ENCODE results near the gene SMARCA2.

Gene SMARCA2

DNA sequence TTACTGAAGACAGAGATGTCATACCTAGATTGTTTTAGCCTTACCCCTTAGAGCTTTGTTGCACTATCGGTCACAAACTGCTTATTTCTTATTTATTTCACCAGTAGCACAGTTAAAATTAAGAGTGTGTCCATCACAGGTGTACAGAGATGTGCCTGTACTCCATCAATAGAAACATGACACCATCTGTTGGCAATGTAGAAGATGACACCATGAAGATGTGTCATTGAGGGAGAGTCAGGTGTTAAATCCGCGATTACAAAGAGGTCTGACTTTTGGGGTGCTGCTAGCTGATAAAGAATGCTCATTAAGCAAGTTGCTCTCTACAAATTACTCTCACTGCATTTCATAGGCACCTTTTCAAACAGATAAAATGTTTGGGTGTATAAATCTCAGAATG is 164.4 kb downstream of the SMARCA2 start:
- TF ChIP-seq, protein P1, sequence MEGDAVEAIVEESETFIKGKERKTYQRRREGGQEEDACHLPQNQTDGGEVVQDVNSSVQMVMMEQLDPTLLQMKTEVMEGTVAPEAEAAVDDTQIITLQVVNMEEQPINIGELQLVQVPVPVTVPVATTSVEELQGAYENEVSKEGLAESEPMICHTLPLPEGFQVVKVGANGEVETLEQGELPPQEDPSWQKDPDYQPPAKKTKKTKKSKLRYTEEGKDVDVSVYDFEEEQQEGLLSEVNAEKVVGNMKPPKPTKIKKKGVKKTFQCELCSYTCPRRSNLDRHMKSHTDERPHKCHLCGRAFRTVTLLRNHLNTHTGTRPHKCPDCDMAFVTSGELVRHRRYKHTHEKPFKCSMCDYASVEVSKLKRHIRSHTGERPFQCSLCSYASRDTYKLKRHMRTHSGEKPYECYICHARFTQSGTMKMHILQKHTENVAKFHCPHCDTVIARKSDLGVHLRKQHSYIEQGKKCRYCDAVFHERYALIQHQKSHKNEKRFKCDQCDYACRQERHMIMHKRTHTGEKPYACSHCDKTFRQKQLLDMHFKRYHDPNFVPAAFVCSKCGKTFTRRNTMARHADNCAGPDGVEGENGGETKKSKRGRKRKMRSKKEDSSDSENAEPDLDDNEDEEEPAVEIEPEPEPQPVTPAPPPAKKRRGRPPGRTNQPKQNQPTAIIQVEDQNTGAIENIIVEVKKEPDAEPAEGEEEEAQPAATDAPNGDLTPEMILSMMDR (IDR thresholded peaks at IDR 0.05) = no peak
- H3K27me3 ChIP-seq = no peaks in the 10 kb centered on the region
- no peak for DNase-seq
- no peaks in the 10 kb centered on the region for H3K4me1 ChIP-seq
- H3K27ac ChIP-seq = no peak overlapping the region
- no peaks in the 10 kb centered on the region for H3K9me3 ChIP-seq
- no peak overlapping the region for H3K4me3 ChIP-seq
- H3K36me3 ChIP-seq = peaks cover 12 to 24% (median 13%) of the 10 kb centered on the region in 3 donors
- intact Hi-C loops (cut with DNase I; ENCODE audit: low total_unique reads) = loop anchor here (10.0 kb wide), 1 partner anchor 55 kb away; no protein-coding TSS in a partner anchor

DNA sequence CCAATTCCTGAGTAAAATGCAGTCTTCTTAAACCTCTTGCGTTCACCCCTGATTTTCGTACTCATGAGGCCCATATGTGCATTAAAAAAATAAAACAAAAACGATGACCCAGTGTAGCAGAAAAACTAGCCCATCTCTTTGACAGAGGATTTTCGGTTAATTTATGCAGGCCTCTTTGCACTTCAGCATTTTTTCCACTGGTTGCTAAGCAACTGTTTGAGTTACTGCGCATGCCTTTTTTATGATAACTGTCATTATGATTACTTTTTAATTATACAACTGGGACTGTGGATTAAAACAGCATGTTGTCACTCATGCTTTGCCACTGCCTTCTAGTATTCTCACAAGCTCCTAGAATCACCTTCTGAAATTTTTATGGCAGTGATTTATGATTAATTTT is 165.0 kb downstream of the SMARCA2 start:
- Histone ChIP-seq H3K27ac (no peak overlapping the region), H3K9me3 (no peaks in the 10 kb centered on the region), H3K4me3 (no peak overlapping the region), H3K27me3 (no peaks in the 10 kb centered on the region), H3K36me3 (peaks cover 13 to 30% (median 14%) of the 10 kb centered on the region in 3 donors), H3K4me1 (no peaks in the 10 kb centered on the region)
- no peak for DNase-seq
- intact Hi-C loops (cut with DNase I; ENCODE audit: low total_unique reads) = loop anchor here (10.0 kb wide), 1 partner anchor 45 kb away; no protein-coding TSS in a partner anchor
- TF ChIP-seq, protein P1 (IDR thresholded peaks at IDR 0.05) = no peak

DNA sequence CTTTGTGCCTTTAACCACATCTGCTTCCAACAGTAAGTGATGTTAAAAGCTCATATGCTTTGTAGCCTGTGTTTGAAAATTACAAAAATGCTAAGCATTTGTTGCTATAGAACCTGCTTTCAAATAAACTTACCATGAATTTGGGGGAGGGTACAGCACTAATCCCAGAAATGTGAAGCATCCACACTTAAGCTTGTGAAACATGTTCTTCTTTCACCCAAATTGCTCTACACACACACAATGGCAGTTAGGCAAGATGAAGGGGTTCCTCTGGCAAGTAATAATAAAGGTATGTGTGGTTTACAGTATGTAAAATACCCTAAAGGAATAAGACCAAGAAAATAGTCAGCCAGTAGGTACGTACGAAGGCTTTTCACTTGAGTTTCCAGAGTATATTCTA is 165.6 kb downstream of the SMARCA2 start:
- no peak for DNase-seq
- Histone ChIP-seq H3K4me3 (no peak overlapping the region), H3K4me1 (no peaks in the 10 kb centered on the region), H3K27ac (no peak overlapping the region), H3K36me3 (peaks cover 13 to 36% (median 20%) of the 10 kb centered on the region in 3 donors), H3K27me3 (no peaks in the 10 kb centered on the region), H3K9me3 (no peaks in the 10 kb centered on the region)
- TF ChIP-seq, protein P1 (IDR thresholded peaks at IDR 0.05) = no peak
- intact Hi-C loops (cut with DNase I; ENCODE audit: low total_unique reads) = loop anchor here (10.0 kb wide), 1 partner anchor 46 kb away; no protein-coding TSS in a partner anchor

DNA sequence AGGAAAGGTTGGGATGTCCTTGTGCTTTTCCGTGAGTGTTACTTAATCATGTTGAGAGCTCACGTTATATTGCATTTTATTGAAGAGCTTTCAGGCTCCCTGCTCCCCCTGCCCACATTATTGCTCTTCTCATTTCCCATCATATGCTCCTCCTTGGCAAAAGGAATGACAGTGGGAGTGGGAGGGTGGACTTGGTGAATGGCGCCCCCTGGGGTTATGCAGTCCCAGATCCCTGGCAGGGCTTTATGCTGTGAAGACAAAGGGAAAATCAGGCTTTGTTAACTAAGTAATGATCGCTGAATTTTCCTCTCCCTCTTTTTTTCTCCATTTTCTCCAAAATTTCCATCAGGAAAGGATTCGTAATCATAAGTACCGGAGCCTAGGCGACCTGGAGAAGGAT is 166.6 kb downstream of the SMARCA2 start:
- TF ChIP-seq, protein P1 (IDR thresholded peaks at IDR 0.05) = peak; percentile 35 to 41
- DNase-seq = no peak
- Histone ChIP-seq H3K4me1 (no peaks in the 10 kb centered on the region), H3K27ac (no peak overlapping the region), H3K27me3 (no peaks in the 10 kb centered on the region), H3K9me3 (no peaks in the 10 kb centered on the region), H3K4me3 (no peak overlapping the region), H3K36me3 (peaks cover 23 to 46% (median 31%) of the 10 kb centered on the region in 3 donors)
- intact Hi-C loops (cut with DNase I; ENCODE audit: low total_unique reads) = loop anchor here (10.0 kb wide), 1 partner anchor 47 kb away; no protein-coding TSS in a partner anchor

DNA sequence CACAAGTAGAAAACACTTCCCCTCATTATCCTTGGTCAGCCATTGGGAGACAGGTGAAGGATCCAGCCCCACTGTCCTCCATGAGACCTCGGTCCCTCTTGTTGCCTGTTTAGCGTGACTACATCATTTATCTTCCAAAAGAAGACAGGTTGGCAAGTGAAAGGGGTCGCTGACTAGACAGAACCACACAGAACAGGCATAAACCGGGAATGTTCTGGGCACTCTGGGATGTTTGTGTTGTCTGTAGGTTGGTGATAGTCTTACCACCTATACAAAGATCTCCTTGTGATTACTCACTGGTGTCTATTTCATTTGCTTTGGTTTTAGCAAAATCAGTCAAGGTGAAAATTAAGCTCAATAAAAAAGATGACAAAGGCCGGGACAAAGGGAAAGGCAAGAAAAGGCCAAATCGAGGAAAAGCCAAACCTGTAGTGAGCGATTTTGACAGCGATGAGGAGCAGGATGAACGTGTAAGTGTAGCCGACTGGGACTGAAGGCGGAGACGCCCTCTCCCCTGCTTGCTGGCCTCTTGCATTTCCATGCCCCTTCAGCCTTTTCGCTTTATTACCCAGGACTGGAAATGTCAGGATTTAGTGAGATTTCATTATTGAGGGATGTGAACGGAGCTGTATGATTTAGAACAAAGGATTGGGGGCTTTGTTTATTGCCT is 175.9 kb downstream of the SMARCA2 start:
- Histone ChIP-seq H3K4me3 (no peak overlapping the region), H3K36me3 (peaks cover 29 to 82% (median 52%) of the 10 kb centered on the region in 3 donors), H3K4me1 (no peaks in the 10 kb centered on the region), H3K27me3 (no peaks in the 10 kb centered on the region), H3K9me3 (no peaks in the 10 kb centered on the region), H3K27ac (no peak overlapping the region)
- TF ChIP-seq, protein P1 (IDR thresholded peaks at IDR 0.05) = no peak
- intact Hi-C loops (cut with DNase I; ENCODE audit: low total_unique reads) = no loop called here
- no peak for DNase-seq
